Mesenchymal stem cell (in vitro differentiated cells and primary cell): ENCODE measurements around the gene DNASE1L1.
A peak's percentile ranks its signal among the peaks of the same experiment; 100 is the strongest.

ENCODE experiments used
- DNase-seq: peaks from one replicate; pipeline ENCODE4 v3.0.0-alpha.2; 2013
- H2AFZ ChIP-seq: one replicate; pipeline ENCODE4 v1.6.1; 2013; ENCODE audit warnings: low read depth, mild to moderate bottlenecking, control low read depth, inconsistent platforms, low read length, moderate library complexity
- H2AK5ac ChIP-seq: 2 replicates; pipeline ENCODE4 v1.6.1; 2013; ENCODE audit warnings: low read length, moderate library complexity, mild to moderate bottlenecking, inconsistent platforms; ENCODE audit not compliant: severe bottlenecking
- H2BK120ac ChIP-seq: one replicate; pipeline ENCODE4 v1.6.1; 2013; ENCODE audit warnings: low read depth, mild to moderate bottlenecking, inconsistent platforms, low read length, moderate library complexity
- H2BK12ac ChIP-seq, 2 experiments: one replicate each; pipeline ENCODE4 v1.6.1; 2013; ENCODE audit warnings: inconsistent platforms in 2 of 2, low read length in 2 of 2, mild to moderate bottlenecking in 2 of 2, moderate library complexity in 2 of 2, control low read depth in 1 of 2
- H2BK15ac ChIP-seq: one replicate; pipeline ENCODE4 v1.6.1; 2013; ENCODE audit warnings: mild to moderate bottlenecking, low read depth, inconsistent platforms; ENCODE audit not compliant: poor library complexity, severe bottlenecking
- H2BK5ac ChIP-seq: 2 replicates; pipeline ENCODE4 v1.6.1; 2013; ENCODE audit warnings: low read depth, mild to moderate bottlenecking, low read length, control low read depth, inconsistent platforms; ENCODE audit not compliant: poor library complexity, severe bottlenecking
- H3K14ac ChIP-seq, 2 experiments: one replicate each; pipeline ENCODE4 v1.6.1; 2013; ENCODE audit warnings: inconsistent platforms in 2 of 2, low read length in 2 of 2, control low read depth in 1 of 2, mild to moderate bottlenecking in 1 of 2, moderate library complexity in 1 of 2
- H3K18ac ChIP-seq, 2 experiments: one replicate each; pipeline ENCODE4 v1.6.1; 2013; ENCODE audit warnings: inconsistent platforms in 2 of 2, low read length in 2 of 2, control low read depth in 1 of 2, low read depth in 1 of 2, mild to moderate bottlenecking in 1 of 2
- H3K23ac ChIP-seq, 2 experiments: one replicate each; pipeline ENCODE4 v1.6.1; 2013; ENCODE audit warnings: inconsistent platforms in 2 of 2, low read length in 2 of 2, mild to moderate bottlenecking in 2 of 2, moderate library complexity in 2 of 2, control low read depth in 1 of 2
- H3K27ac ChIP-seq: 2 replicates; pipeline ENCODE4 v1.5.1; 2013; ENCODE audit warnings: mild to moderate bottlenecking, moderate library complexity, low read length, control low read depth, inconsistent platforms; ENCODE audit not compliant: poor library complexity, severe bottlenecking
- H3K27me3 ChIP-seq, 2 experiments: 2 replicates each; pipeline versions ENCODE4 v1.6.1 to v1.7.0; 2013; ENCODE audit warnings: low read length in 2 of 2, mild to moderate bottlenecking in 2 of 2, moderate library complexity in 2 of 2, control low read depth in 1 of 2, inconsistent platforms in 1 of 2; ENCODE audit not compliant: control insufficient read depth in 1 of 2, insufficient read depth in 1 of 2
- H3K36me3 ChIP-seq, 2 experiments: 2 replicates each; pipeline versions ENCODE4 v1.6.1 to v1.7.0; 2013; ENCODE audit warnings: low read length in 2 of 2, control low read depth in 1 of 2, inconsistent platforms in 1 of 2, low read depth in 1 of 2, mild to moderate bottlenecking in 1 of 2; ENCODE audit not compliant: insufficient read depth in 2 of 2, control insufficient read depth in 1 of 2
- H3K4ac ChIP-seq, 2 experiments: one replicate each; pipeline ENCODE4 v1.6.1; 2013; ENCODE audit warnings: inconsistent platforms in 2 of 2, low read length in 2 of 2, mild to moderate bottlenecking in 2 of 2, moderate library complexity in 2 of 2, control low read depth in 1 of 2, low read depth in 1 of 2
- H3K4me1 ChIP-seq: 2 replicates; pipeline ENCODE4 v1.6.1; 2013; ENCODE audit warnings: low read depth, low read length, control low read depth; ENCODE audit not compliant: control insufficient read depth, insufficient read depth
- H3K4me2 ChIP-seq: 2 replicates; pipeline ENCODE4 v1.6.1; 2013; ENCODE audit warnings: low read length, mild to moderate bottlenecking, inconsistent platforms; ENCODE audit not compliant: poor library complexity, severe bottlenecking
- H3K4me3 ChIP-seq, 2 experiments: 2 replicates each; pipeline versions ENCODE4 v1.5.1 to v1.7.0; 2013; ENCODE audit warnings: low read length in 2 of 2, mild to moderate bottlenecking in 2 of 2, control low read depth in 1 of 2, low read depth in 1 of 2; ENCODE audit not compliant: insufficient read depth in 1 of 2
- H3K79me1 ChIP-seq: replicated peaks from 2 replicates; pipeline ENCODE4 v1.6.1; 2013; ENCODE audit warnings: mild to moderate bottlenecking, control low read depth, low read length, inconsistent platforms; ENCODE audit not compliant: poor library complexity, severe bottlenecking
- H3K9ac ChIP-seq: 2 replicates; pipeline ENCODE4 v1.7.0; 2013; ENCODE audit warnings: mild to moderate bottlenecking, low read length, moderate library complexity
- H3K9me3 ChIP-seq: 2 replicates; pipeline ENCODE4 v1.7.0; 2013; ENCODE audit warnings: mild to moderate bottlenecking, low read length; ENCODE audit not compliant: control insufficient read depth
- H4K8ac ChIP-seq: one replicate; pipeline ENCODE4 v1.6.1; 2013; ENCODE audit warnings: inconsistent platforms, mild to moderate bottlenecking, low read length, moderate library complexity
- H4K91ac ChIP-seq: one replicate; pipeline ENCODE4 v1.6.1; 2013; ENCODE audit warnings: mild to moderate bottlenecking, low read length, inconsistent platforms
- WGBS: methylation state at CpG from one replicate; pipeline ENCODE4 v1.1.7; 2013; ENCODE audit warnings: mixed read lengths; 5-methylcytosine and 5-hydroxymethylcytosine counted together

DNASE1L1 gene

GRCh38 chrX:154374313-154375155, 34.5 kb downstream of the DNASE1L1 start, which contains the start of gene FLNA:
FLNA (minus strand) TSS chrX:154374634; CDS start chrX:154371245, 3,389 bp downstream.
- Histone ChIP-seq H2BK12ac (peak within 1 kb of the TSS; percentile 4 to 66), H2BK15ac (peak within 1 kb of the TSS; percentile 48), H2AFZ (no peak within 1 kb of the TSS), H3K14ac (peak within 1 kb of the TSS in 1 of 2 experiments; percentile 41), H3K27me3 (no peaks in the 10 kb centered on the region), H3K4me2 (peak within 1 kb of the TSS; percentile 58), H2BK120ac (peak within 1 kb of the TSS; percentile 19), H3K4me1 (peaks cover 19% of the 10 kb centered on the region), H3K4ac (peak within 1 kb of the TSS; percentile 15 to 49), H3K27ac (peak within 1 kb of the TSS; percentile 96), H3K23ac (peak within 1 kb of the TSS in 1 of 2 experiments; percentile 9), H4K8ac (peak within 1 kb of the TSS; percentile 69), H3K4me3 (peak within 1 kb of the TSS; percentile 44 to 77), H3K18ac (peak within 1 kb of the TSS; percentile 54 to 73), H2BK5ac (peak within 1 kb of the TSS; percentile 57), H2AK5ac (peak within 1 kb of the TSS; percentile 76), H3K79me1 (peaks cover 5% of the 10 kb centered on the region), H3K9me3 (no peaks in the 10 kb centered on the region), H3K9ac (peak within 1 kb of the TSS; percentile 83), H3K36me3 (peaks cover 0 to 11% of the 10 kb centered on the region in 2 experiments), H4K91ac (peak within 1 kb of the TSS; percentile 57)
- 32% methylated on average over 11 of the region's 95 CpGs for WGBS
- peak; percentile 14 for DNase-seq

GRCh38 chrX:154373340-154374306, 35.4 kb downstream of the DNASE1L1 start:
- Histone ChIP-seq H3K14ac (peak overlapping the region in 1 of 2 experiments; percentile 4), H3K4ac (peak overlapping the region; percentile 15 to 49), H3K9me3 (no peaks in the 10 kb centered on the region), H3K27me3 (no peaks in the 10 kb centered on the region), H4K8ac (peak overlapping the region; percentile 69), H2AK5ac (peak overlapping the region; percentile 77), H3K27ac (peak overlapping the region; percentile 96), H2BK5ac (no peak overlapping the region), H4K91ac (peak overlapping the region; percentile 57), H3K4me3 (peak overlapping the region; percentile 44 to 77), H2BK15ac (peak overlapping the region; percentile 48), H3K23ac (peak overlapping the region in 1 of 2 experiments; percentile 9), H3K4me2 (peak overlapping the region; percentile 47), H3K9ac (peak overlapping the region; percentile 83), H2BK120ac (no peak overlapping the region), H3K4me1 (peaks cover 19% of the 10 kb centered on the region), H3K18ac (peak overlapping the region in 1 of 2 experiments; percentile 40), H3K79me1 (peaks cover 5% of the 10 kb centered on the region), H3K36me3 (peaks cover 0 to 11% of the 10 kb centered on the region in 2 experiments), H2AFZ (no peak overlapping the region), H2BK12ac (peak overlapping the region; percentile 4 to 66)
- WGBS = 11% methylated on average over 18 of the region's 23 CpGs
- DNase-seq = peak; percentile 84

GRCh38 chrX:154372612-154373022, 36.4 kb downstream of the DNASE1L1 start:
- H2BK15ac ChIP-seq = no peak overlapping the region
- peaks cover 5% of the 10 kb centered on the region for H3K79me1 ChIP-seq
- peaks cover 22% of the 10 kb centered on the region for H3K4me1 ChIP-seq
- H4K91ac ChIP-seq = no peak overlapping the region
- no peak overlapping the region for H2BK5ac ChIP-seq
- no peak overlapping the region for H3K18ac ChIP-seq
- WGBS = 42% methylated on average over 2 of the region's 5 CpGs
- H3K14ac ChIP-seq = no peak overlapping the region
- peak overlapping the region; percentile 96 for H3K27ac ChIP-seq
- no peaks in the 10 kb centered on the region for H3K9me3 ChIP-seq
- H4K8ac ChIP-seq = no peak overlapping the region
- no peak overlapping the region for H2AK5ac ChIP-seq
- H3K23ac ChIP-seq = no peak overlapping the region
- H2AFZ ChIP-seq = no peak overlapping the region
- no peak overlapping the region for H2BK120ac ChIP-seq
- no peak overlapping the region for H3K4ac ChIP-seq
- H3K4me2 ChIP-seq = no peak overlapping the region
- peak overlapping the region in 1 of 2 experiments; percentile 67 for H3K4me3 ChIP-seq
- H3K36me3 ChIP-seq = peaks cover under 1 to 19% of the 10 kb centered on the region in 2 experiments
- H2BK12ac ChIP-seq = no peak overlapping the region
- peak; percentile 60 for DNase-seq
- no peaks in the 10 kb centered on the region for H3K27me3 ChIP-seq
- peak overlapping the region; percentile 36 for H3K9ac ChIP-seq
